ENCODE data around the gene PIK3R2.

- TF ChIP-seq CTCF (IDR thresholded peaks at IDR 0.05; ENCODE audit: low read depth, low read length) (no peak), POLR2A (IDR thresholded peaks at IDR 0.05; ENCODE audit: extremely low read depth, insufficient read length) (no peak), MYC (IDR thresholded peaks at IDR 0.05; ENCODE audit: low read depth, low read length) (no peak)
Observed at GRCh38 chr19:18131841-18132596, 20.9 kb upstream of the PIK3R2 start.

Data from NB4 (cell line).